ENCODE measurements around the gene CNTNAP2. TPM values are rescaled to one million over a fixed set of nuclear protein-coding genes. Genes with fewer than 3 reads are reported as not detected.

Gene CNTNAP2
- total RNA-seq, 1 donor from 2014 or later = 2.2 TPM

GRCh38 chr7:147304376-147304775 is 1187.8 kb downstream of the CNTNAP2 start:
- DNase-seq (ENCODE audit: extremely low spot score in 2 of 2) = no peak
- Histone ChIP-seq H3K27ac (no peak overlapping the region), H3K9me3 (no peaks in the 10 kb centered on the region), H3K4me3 (no peak overlapping the region), H3K27me3 (no peaks in the 10 kb centered on the region), H3K36me3 (no peaks in the 10 kb centered on the region), H3K4me1 (no peaks in the 10 kb centered on the region)
- intact Hi-C loops (cut with DNase I) = no loop called here
- TF ChIP-seq POLR2A (IDR thresholded peaks at IDR 0.05) (no peak), CTCF (IDR thresholded peaks at IDR 0.05) (no peak), POLR2AphosphoS5 (IDR thresholded peaks at IDR 0.05; ENCODE audit: insufficient read depth in 1 of 2, low read depth in 1 of 2) (no peak)

GRCh38 chr7:147305827-147306226 is 1189.2 kb downstream of the CNTNAP2 start:
- Histone ChIP-seq H3K27ac (no peak overlapping the region), H3K4me1 (no peaks in the 10 kb centered on the region), H3K4me3 (no peak overlapping the region), H3K27me3 (no peaks in the 10 kb centered on the region), H3K9me3 (no peaks in the 10 kb centered on the region), H3K36me3 (no peaks in the 10 kb centered on the region)
- TF ChIP-seq POLR2A (IDR thresholded peaks at IDR 0.05) (no peak), CTCF (IDR thresholded peaks at IDR 0.05) (no peak), POLR2AphosphoS5 (IDR thresholded peaks at IDR 0.05; ENCODE audit: insufficient read depth in 1 of 2, low read depth in 1 of 2) (no peak)
- intact Hi-C loops (cut with DNase I) = no loop called here
- DNase-seq (ENCODE audit: extremely low spot score in 2 of 2) = no peak

- Histone ChIP-seq H3K4me3 (no peak overlapping the region), H3K27ac (no peak overlapping the region), H3K4me1 (no peaks in the 10 kb centered on the region), H3K27me3 (no peaks in the 10 kb centered on the region), H3K9me3 (no peaks in the 10 kb centered on the region), H3K36me3 (no peaks in the 10 kb centered on the region)
- DNase-seq (ENCODE audit: extremely low spot score in 2 of 2) = no peak
- intact Hi-C loops (cut with DNase I) = no loop called here
- TF ChIP-seq CTCF (IDR thresholded peaks at IDR 0.05) = no peak
Measured at GRCh38 chr7:147308539-147308938, 1191.9 kb downstream of the CNTNAP2 start.

GRCh38 chr7:147311336-147311735 is 1194.7 kb downstream of the CNTNAP2 start:
- Histone ChIP-seq H3K27me3 (no peaks in the 10 kb centered on the region), H3K27ac (no peak overlapping the region), H3K4me3 (no peak overlapping the region), H3K4me1 (no peaks in the 10 kb centered on the region), H3K36me3 (no peaks in the 10 kb centered on the region), H3K9me3 (no peaks in the 10 kb centered on the region)
- intact Hi-C loops (cut with DNase I) = no loop called here
- no peak for TF ChIP-seq POLR2AphosphoS5 (IDR thresholded peaks at IDR 0.05; ENCODE audit: insufficient read depth in 1 of 2, low read depth in 1 of 2)
- no peak for TF ChIP-seq POLR2A (IDR thresholded peaks at IDR 0.05)
- no peak for TF ChIP-seq CTCF (IDR thresholded peaks at IDR 0.05)
- no peak for DNase-seq (ENCODE audit: extremely low spot score in 2 of 2)

- no peak overlapping the region for H3K4me3 ChIP-seq
- no peaks in the 10 kb centered on the region for H3K9me3 ChIP-seq
- no peak for DNase-seq (ENCODE audit: extremely low spot score in 2 of 2)
- no peaks in the 10 kb centered on the region for H3K36me3 ChIP-seq
- TF ChIP-seq POLR2A (IDR thresholded peaks at IDR 0.05) (no peak), POLR2AphosphoS5 (IDR thresholded peaks at IDR 0.05; ENCODE audit: insufficient read depth in 1 of 2, low read depth in 1 of 2) (no peak), CTCF (IDR thresholded peaks at IDR 0.05) (no peak)
- no peaks in the 10 kb centered on the region for H3K27me3 ChIP-seq
- intact Hi-C loops (cut with DNase I) = no loop called here
- no peaks in the 10 kb centered on the region for H3K4me1 ChIP-seq
- no peak overlapping the region for H3K27ac ChIP-seq
Measured at GRCh38 chr7:147321504-147321903, 1204.9 kb downstream of the CNTNAP2 start.
